Panc1 (cell line): ENCODE data around the gene ARHGAP18.

Source experiments
- POLR2AphosphoS5 ChIP-seq: IDR thresholded peaks from 2 replicates; pipeline ENCODE4 v1.6.1; 2012; ENCODE audit warnings: mild to moderate bottlenecking, low read depth, low read length, moderate library complexity
- TF ChIP-seq, protein P1 (sequence below), 2 experiments: IDR thresholded peaks; 2 replicates each; pipeline ENCODE4 v1.6.1; 2011 to 2012; ENCODE audit warnings: low read depth in 2 of 2, control low read depth in 1 of 2, low read length in 1 of 2, mild to moderate bottlenecking in 1 of 2, moderate library complexity in 1 of 2; ENCODE audit not compliant: insufficient read depth in 1 of 2

DNA sequence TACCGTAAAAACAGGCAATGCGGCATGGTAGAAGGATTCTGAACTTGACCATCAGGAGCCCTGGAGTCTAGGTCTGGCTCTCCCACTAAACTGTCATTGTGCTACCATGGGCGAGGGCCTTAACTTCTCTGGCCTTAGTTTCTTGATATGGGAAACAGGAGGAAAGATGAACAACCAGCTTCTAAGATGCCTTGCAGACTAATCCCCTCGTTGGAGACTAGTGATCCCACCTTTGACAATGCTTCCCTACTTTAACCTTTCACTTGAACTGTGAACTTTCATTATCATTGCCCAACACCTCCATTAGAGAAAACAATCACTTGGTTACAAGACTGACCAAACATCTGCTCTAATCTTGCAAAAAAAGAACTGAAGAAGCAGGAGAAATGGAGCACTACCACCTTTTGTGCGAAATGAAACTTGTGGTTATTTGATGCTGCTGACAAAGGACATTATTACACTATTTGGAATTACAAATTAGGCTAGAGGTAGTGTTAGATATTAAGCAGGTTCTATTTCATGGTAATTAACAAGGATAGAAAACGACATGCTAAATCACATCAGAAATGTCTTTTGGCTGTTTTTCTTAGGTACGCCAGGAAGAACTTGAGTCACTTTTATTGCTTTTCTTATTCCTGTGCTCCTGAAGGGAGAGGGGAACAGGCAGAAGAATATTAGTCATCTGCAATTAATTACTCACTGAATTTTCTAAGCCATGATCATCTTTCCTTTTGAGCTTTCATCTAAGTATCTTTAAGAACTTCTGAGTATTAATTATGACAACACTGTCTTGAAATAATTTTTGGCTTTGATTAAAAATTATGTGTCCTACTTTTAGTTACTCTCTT is 39.1 kb upstream of the ARHGAP18 start:
- TF ChIP-seq, protein P1, sequence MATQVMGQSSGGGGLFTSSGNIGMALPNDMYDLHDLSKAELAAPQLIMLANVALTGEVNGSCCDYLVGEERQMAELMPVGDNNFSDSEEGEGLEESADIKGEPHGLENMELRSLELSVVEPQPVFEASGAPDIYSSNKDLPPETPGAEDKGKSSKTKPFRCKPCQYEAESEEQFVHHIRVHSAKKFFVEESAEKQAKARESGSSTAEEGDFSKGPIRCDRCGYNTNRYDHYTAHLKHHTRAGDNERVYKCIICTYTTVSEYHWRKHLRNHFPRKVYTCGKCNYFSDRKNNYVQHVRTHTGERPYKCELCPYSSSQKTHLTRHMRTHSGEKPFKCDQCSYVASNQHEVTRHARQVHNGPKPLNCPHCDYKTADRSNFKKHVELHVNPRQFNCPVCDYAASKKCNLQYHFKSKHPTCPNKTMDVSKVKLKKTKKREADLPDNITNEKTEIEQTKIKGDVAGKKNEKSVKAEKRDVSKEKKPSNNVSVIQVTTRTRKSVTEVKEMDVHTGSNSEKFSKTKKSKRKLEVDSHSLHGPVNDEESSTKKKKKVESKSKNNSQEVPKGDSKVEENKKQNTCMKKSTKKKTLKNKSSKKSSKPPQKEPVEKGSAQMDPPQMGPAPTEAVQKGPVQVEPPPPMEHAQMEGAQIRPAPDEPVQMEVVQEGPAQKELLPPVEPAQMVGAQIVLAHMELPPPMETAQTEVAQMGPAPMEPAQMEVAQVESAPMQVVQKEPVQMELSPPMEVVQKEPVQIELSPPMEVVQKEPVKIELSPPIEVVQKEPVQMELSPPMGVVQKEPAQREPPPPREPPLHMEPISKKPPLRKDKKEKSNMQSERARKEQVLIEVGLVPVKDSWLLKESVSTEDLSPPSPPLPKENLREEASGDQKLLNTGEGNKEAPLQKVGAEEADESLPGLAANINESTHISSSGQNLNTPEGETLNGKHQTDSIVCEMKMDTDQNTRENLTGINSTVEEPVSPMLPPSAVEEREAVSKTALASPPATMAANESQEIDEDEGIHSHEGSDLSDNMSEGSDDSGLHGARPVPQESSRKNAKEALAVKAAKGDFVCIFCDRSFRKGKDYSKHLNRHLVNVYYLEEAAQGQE (IDR thresholded peaks at IDR 0.05; ENCODE audit: insufficient read depth in 1 of 2, low read depth in 2 of 2, low read length in 1 of 2) = no peak
- TF ChIP-seq POLR2AphosphoS5 = no peak
